Measurements from ENCODE around the gene ANGEL1. TPM values are rescaled to one million over a fixed set of nuclear protein-coding genes. Genes with fewer than 3 reads are reported as not detected.

ANGEL1 gene
- total and polyA plus RNA-seq, 11 donors: 9.3 to 16.3 (median 13.3) TPM

DNA sequence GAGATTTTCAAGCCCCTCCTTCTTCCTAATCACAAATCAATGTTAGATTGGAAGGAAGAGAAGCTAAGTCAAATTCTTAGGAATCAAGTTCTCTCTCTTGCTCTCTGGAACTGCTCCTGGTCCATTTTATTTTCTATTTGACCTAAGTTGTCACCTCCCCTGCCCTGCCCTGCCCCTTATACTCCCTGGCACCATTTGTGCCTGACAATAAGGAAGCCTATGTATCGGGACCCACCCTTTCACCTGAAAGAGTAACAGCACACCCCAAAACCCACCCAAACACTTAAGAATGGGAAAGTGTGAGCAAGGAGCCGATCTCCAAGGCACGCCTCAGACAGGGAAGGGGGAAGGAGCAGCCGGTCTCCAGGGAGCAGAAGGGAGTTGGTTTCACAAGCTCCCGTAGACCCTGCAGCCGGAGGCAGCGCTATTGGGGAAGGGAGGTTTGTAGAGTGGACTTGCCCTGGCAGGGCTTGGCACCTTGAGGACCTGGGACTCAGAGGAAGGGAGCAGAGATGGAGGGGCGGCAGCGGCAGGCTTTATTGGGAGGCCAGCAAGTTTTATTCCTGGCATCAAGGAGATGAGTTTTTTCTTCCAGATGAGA lies 15.1 kb upstream of the ANGEL1 start:
- TF ChIP-seq POLR2A (IDR thresholded peaks at IDR 0.05): no peak
- TF ChIP-seq, protein P1, sequence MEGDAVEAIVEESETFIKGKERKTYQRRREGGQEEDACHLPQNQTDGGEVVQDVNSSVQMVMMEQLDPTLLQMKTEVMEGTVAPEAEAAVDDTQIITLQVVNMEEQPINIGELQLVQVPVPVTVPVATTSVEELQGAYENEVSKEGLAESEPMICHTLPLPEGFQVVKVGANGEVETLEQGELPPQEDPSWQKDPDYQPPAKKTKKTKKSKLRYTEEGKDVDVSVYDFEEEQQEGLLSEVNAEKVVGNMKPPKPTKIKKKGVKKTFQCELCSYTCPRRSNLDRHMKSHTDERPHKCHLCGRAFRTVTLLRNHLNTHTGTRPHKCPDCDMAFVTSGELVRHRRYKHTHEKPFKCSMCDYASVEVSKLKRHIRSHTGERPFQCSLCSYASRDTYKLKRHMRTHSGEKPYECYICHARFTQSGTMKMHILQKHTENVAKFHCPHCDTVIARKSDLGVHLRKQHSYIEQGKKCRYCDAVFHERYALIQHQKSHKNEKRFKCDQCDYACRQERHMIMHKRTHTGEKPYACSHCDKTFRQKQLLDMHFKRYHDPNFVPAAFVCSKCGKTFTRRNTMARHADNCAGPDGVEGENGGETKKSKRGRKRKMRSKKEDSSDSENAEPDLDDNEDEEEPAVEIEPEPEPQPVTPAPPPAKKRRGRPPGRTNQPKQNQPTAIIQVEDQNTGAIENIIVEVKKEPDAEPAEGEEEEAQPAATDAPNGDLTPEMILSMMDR (IDR thresholded peaks at IDR 0.05): no peak
- peaks cover 0 to 42% (median 21%) of the 10 kb centered on the region in 12 donors for H3K4me1 ChIP-seq
- ATAC-seq (peak in 3 of 4 donors; percentile 44 to 61 (median 58)), DNase-seq (peak; percentile 39 to 75 (median 62))
- peak overlapping the region in 11 of 12 donors; percentile 40 to 84 (median 79) for H3K27ac ChIP-seq
- intact Hi-C loops (cut with DNase I): no loop called here
- H3K36me3 ChIP-seq: no peaks in the 10 kb centered on the region
- H3K27me3 ChIP-seq: no peaks in the 10 kb centered on the region
- H3K9me3 ChIP-seq: peaks cover 0 to 2% (median 0%) of the 10 kb centered on the region in 12 donors
- H3K4me3 ChIP-seq: peak overlapping the region in 10 of 12 donors; percentile 2 to 50 (median 40)
- WGBS, 4 donors: 58 to 76% (median 68%) methylated on average over 9 of the region's 9 CpGs

DNA sequence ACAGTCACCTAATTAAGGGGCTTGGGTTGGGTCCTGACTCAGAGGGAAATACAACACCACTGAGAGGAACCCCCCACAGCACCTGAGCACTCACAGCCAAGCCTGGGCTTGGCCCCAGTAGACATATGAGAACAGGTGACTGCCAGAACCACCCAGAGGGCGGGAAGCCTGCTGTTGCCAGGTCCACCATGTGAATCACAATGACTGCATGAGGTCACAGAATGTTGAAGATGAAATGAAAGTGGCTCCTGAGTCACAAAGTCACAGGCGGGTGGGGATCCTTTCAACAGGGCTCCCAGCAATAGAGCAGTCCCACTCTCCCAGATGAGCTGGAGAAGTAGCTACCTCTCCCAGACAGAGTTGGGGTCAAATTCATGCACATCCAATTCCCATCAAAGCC lies 13.4 kb upstream of the ANGEL1 start, which contains the start of gene LRRC74A:
LRRC74A (plus strand) TSS at position 287 of the 400 bp plus-strand sequence. CDS start 290 bp downstream, outside the sequence.
- Histone ChIP-seq H3K9me3 (peaks cover 0 to 2% (median 0%) of the 10 kb centered on the region in 12 donors), H3K4me1 (peaks cover 0 to 33% (median 21%) of the 10 kb centered on the region in 12 donors), H3K27ac (peak within 1 kb of the TSS in 1 of 12 donors; percentile 84), H3K4me3 (no peak within 1 kb of the TSS), H3K36me3 (no peaks in the 10 kb centered on the region), H3K27me3 (no peaks in the 10 kb centered on the region)
- 93 to 100% (median 97%) methylated on average over 2 of the region's 2 CpGs for WGBS, 4 donors
- ATAC-seq (no peak), DNase-seq (no peak)
- intact Hi-C loops (cut with DNase I): no loop called here
- TF ChIP-seq, protein P1 (IDR thresholded peaks at IDR 0.05): no peak
- TF ChIP-seq POLR2A (IDR thresholded peaks at IDR 0.05): no peak

DNA sequence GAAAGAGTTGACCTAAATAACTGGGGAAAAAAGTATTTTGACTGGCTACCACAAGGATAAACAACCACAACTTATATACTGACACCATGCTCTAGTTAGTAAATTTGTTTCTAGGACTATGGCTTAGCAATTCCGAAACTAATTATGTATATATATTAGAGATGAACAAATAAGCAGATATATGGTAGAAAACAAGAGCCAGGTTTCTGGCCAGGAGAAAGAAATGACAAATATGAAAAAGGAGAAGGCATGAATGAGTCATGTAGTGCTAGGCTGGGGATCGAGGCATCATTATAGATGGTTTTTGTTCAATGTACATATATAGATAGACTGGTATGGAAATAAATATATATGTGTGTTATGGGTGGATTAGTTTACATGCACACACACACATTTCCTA lies 8.0 kb upstream of the ANGEL1 start:
- no peak overlapping the region for H3K27ac ChIP-seq
- TF ChIP-seq POLR2A (IDR thresholded peaks at IDR 0.05): no peak
- TF ChIP-seq, protein P1 (IDR thresholded peaks at IDR 0.05): no peak
- no peak for DNase-seq
- H3K9me3 ChIP-seq: no peaks in the 10 kb centered on the region
- ATAC-seq: no peak
- 91 to 97% (median 93%) methylated on average over 2 of the region's 2 CpGs for WGBS, 4 donors
- no peaks in the 10 kb centered on the region for H3K36me3 ChIP-seq
- H3K4me3 ChIP-seq: no peak overlapping the region
- H3K27me3 ChIP-seq: no peaks in the 10 kb centered on the region
- H3K4me1 ChIP-seq: no peaks in the 10 kb centered on the region
- intact Hi-C loops (cut with DNase I): no loop called here

DNA sequence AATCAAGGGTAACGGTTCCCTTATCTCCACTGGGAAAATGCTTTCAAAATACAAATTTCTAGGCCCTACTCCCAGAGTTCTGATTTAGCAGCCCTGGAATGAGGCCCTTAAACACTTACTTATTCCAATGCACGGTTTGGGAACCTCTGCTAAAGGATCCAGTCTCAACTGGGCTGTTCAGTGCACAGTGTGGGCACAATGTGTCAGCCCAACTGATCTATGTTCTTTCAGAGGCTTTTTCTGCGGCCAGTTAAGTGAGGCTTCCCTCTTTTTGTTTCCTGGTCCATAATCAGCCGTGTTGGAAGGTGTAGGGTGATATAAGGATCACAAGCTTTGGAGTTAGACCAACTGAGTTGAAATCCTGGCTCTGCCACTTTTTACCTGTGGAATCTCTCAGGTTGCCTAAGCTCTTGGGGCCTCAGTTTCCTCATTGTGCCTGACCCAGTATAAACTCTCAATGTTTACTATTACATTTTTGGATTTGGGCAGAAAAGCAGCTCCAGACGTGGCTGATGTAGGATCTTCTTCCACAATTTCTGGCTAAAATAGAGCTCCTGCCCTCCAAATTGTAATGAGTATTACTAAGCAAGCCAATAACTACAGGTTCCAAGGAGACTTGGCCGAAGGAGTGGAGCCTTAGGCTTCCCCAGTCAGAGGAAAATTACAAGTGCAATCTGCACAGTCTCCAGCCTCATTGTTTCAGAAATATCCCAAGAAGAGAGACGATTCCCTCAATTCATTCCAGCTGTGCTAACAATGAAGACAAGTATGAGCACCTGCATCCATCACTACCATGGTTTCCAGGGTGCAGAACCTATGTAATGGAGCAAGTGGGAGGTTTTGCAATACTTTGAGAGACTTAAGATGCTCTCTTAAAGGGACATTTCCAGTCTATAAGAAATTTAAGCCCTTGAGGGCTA lies 2.3 kb upstream of the ANGEL1 start:
- peaks cover 0 to 30% (median 18%) of the 10 kb centered on the region in 12 donors for H3K4me1 ChIP-seq
- TF ChIP-seq, protein P1 (IDR thresholded peaks at IDR 0.05): no peak
- TF ChIP-seq POLR2A (IDR thresholded peaks at IDR 0.05): no peak
- 70 to 81% (median 79%) methylated on average over 7 of the region's 7 CpGs for WGBS, 4 donors
- DNase-seq (no peak), ATAC-seq (no peak)
- intact Hi-C loops (cut with DNase I): no loop called here
- peaks cover 0 to 2% (median 0%) of the 10 kb centered on the region in 9 donors for H3K36me3 ChIP-seq
- no peak overlapping the region for H3K4me3 ChIP-seq
- H3K27me3 ChIP-seq: no peaks in the 10 kb centered on the region
- peak overlapping the region in 1 of 12 donors; percentile 33 for H3K27ac ChIP-seq
- no peaks in the 10 kb centered on the region for H3K9me3 ChIP-seq

Measured in heart left ventricle (tissue), 16 donors.